Subcutaneous adipose tissue (tissue), 4 donors: ENCODE measurements around the gene LRIT2. TPM values are rescaled to one million over a fixed set of nuclear protein-coding genes. Genes with fewer than 3 reads are reported as not detected.

Experiments
- CTCF ChIP-seq: fragments of 450-650 bp; IDR thresholded peaks from one replicate; pipeline ENCODE4 v1.5.1; 2016; ENCODE audit warnings: low read depth, mild to moderate bottlenecking, control low read depth, antibody characterized with exemption, moderate library complexity
- total RNA-seq, 4 donors: library from RNA; depleted of rRNA; stranded (reverse); fragments of >200 nt; gene quantifications; one replicate each; pipeline ENCODE4 v1.1.0, GENCODE V29; 2016

The LRIT2 gene
- total RNA-seq, 4 donors from 2014 or later = not detected

GRCh38 chr10:84254552-84255478 lies 29.5 kb upstream of the LRIT2 start:
- no peak for TF ChIP-seq CTCF

- no peak for TF ChIP-seq CTCF
Observed at GRCh38 chr10:84248794-84249193, 23.4 kb upstream of the LRIT2 start.

GRCh38 chr10:84247496-84247895 lies 22.2 kb upstream of the LRIT2 start:
- TF ChIP-seq CTCF = no peak

GRCh38 chr10:84244651-84245270 lies 19.4 kb upstream of the LRIT2 start, which contains the start of gene RGR:
Gene RGR (plus strand): TSS chr10:84245053. CDS start chr10:84245091, 38 bp downstream.
- TF ChIP-seq CTCF = no peak

GRCh38 chr10:84243759-84244158 lies 18.4 kb upstream of the LRIT2 start:
- TF ChIP-seq CTCF = no peak

GRCh38 chr10:84241185-84241790 lies 15.9 kb upstream of the LRIT2 start, which contains the start of gene LRIT1:
Gene LRIT1 (minus strand): TSS chr10:84241546. CDS start chr10:84241439, 107 bp downstream.
- no peak for TF ChIP-seq CTCF

GRCh38 chr10:84238909-84239308 lies 13.6 kb upstream of the LRIT2 start:
- TF ChIP-seq CTCF = no peak
